KMS-11 (cell line): Measurements from ENCODE around the gene MED16.
"Not testable (repeated sequence)": the region's sequence is repeated elsewhere in the genome, so short reads cannot be mapped to it uniquely, and the experiment has no call there.

Source experiments
- H2AFZ ChIP-seq: fragments of 200-600 bp; sonication (generic); 2 replicates; pipeline ENCODE4 v1.6.1; 2016; ENCODE audit warnings: antibody characterized with exemption, mixed run types, low read depth
- H3K27ac ChIP-seq: fragments of 200-600 bp; sonication (generic); 2 replicates; pipeline ENCODE4 v1.6.1; 2016; ENCODE audit warnings: mild to moderate bottlenecking, mixed run types
- H3K27me3 ChIP-seq: fragments of 200-600 bp; sonication (generic); 2 replicates; pipeline ENCODE4 v1.6.1; 2017; ENCODE audit warnings: mild to moderate bottlenecking, low read depth, mixed run types, moderate library complexity; ENCODE audit not compliant: insufficient read depth
- H3K36me3 ChIP-seq: fragments of 200-600 bp; sonication (generic); 2 replicates; pipeline ENCODE4 v1.6.1; 2017; ENCODE audit warnings: mild to moderate bottlenecking, mixed run types; ENCODE audit not compliant: insufficient read depth
- H3K4me1 ChIP-seq: fragments of 200-600 bp; sonication (generic); 2 replicates; pipeline ENCODE4 v1.6.1; 2016; ENCODE audit warnings: mild to moderate bottlenecking, low read depth, mixed run types; ENCODE audit not compliant: poor library complexity, severe bottlenecking
- H3K4me2 ChIP-seq: fragments of 200-600 bp; sonication (generic); 2 replicates; pipeline ENCODE4 v1.7.0; 2016; ENCODE audit warnings: mild to moderate bottlenecking, mixed run types
- H3K4me3 ChIP-seq: fragments of 200-600 bp; sonication (generic); IDR thresholded peaks from 2 replicates; pipeline ENCODE4 v1.6.1; 2017; ENCODE audit warnings: low read depth, low read length, mixed read lengths; ENCODE audit not compliant: insufficient read depth
- H3K79me2 ChIP-seq: fragments of 200-600 bp; sonication (generic); 2 replicates; pipeline ENCODE4 v1.6.1; 2016; ENCODE audit warnings: low read depth, mixed run types; ENCODE audit not compliant: insufficient read depth
- H3K9ac ChIP-seq: fragments of 200-600 bp; sonication (generic); 2 replicates; pipeline ENCODE4 v1.6.1; 2016; ENCODE audit warnings: mild to moderate bottlenecking, mixed run types
- H4K20me1 ChIP-seq: fragments of 200-600 bp; sonication (generic); 2 replicates; pipeline ENCODE4 v1.6.1; 2016; ENCODE audit warnings: mild to moderate bottlenecking, mixed run types; ENCODE audit not compliant: insufficient read depth
- TF ChIP-seq, protein P1 (sequence below): fragments of 200-600 bp; sonication (generic); conservative IDR thresholded peaks from 2 replicates; pipeline ENCODE4 v1.6.1; 2017; ENCODE audit warnings: low read depth, mild to moderate bottlenecking, antibody characterized with exemption, low read length, moderate library complexity, mixed read lengths

Gene MED16

DNA sequence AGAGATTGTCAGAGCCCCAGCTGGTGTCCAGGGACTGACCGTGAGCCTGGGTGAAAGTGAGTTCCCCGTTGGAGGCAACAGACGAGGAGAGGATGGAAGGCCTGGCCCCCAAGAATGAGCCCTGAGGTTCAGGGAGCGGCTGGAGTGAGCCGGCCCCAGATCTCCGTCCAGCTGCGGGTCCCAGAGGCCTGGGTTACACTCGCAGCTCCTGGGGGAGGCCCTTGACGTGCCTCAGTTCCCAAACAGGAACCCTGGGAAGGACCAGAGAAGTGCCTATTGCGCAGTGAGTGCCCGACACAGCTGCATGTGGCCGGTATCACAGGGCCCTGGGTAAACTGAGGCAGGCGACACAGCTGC lies 42.0 kb downstream of the MED16 start:
- H3K79me2 ChIP-seq, result peaks cover 21% of the 10 kb centered on the region
- no peak overlapping the region for H2AFZ ChIP-seq
- peaks cover 8% of the 10 kb centered on the region; the same call in 1 of the 2 replicates for H3K27me3 ChIP-seq
- TF ChIP-seq, protein P1, sequence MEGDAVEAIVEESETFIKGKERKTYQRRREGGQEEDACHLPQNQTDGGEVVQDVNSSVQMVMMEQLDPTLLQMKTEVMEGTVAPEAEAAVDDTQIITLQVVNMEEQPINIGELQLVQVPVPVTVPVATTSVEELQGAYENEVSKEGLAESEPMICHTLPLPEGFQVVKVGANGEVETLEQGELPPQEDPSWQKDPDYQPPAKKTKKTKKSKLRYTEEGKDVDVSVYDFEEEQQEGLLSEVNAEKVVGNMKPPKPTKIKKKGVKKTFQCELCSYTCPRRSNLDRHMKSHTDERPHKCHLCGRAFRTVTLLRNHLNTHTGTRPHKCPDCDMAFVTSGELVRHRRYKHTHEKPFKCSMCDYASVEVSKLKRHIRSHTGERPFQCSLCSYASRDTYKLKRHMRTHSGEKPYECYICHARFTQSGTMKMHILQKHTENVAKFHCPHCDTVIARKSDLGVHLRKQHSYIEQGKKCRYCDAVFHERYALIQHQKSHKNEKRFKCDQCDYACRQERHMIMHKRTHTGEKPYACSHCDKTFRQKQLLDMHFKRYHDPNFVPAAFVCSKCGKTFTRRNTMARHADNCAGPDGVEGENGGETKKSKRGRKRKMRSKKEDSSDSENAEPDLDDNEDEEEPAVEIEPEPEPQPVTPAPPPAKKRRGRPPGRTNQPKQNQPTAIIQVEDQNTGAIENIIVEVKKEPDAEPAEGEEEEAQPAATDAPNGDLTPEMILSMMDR, result no peak
- H4K20me1 ChIP-seq, result no peaks in the 10 kb centered on the region
- H3K36me3 ChIP-seq, result no peaks in the 10 kb centered on the region
- H3K4me3 ChIP-seq, result no peak overlapping the region
- H3K4me1 ChIP-seq, result peaks cover 15% of the 10 kb centered on the region
- H3K9ac ChIP-seq, result no peak overlapping the region
- no peak overlapping the region for H3K4me2 ChIP-seq
- H3K27ac ChIP-seq, result no peak overlapping the region

DNA sequence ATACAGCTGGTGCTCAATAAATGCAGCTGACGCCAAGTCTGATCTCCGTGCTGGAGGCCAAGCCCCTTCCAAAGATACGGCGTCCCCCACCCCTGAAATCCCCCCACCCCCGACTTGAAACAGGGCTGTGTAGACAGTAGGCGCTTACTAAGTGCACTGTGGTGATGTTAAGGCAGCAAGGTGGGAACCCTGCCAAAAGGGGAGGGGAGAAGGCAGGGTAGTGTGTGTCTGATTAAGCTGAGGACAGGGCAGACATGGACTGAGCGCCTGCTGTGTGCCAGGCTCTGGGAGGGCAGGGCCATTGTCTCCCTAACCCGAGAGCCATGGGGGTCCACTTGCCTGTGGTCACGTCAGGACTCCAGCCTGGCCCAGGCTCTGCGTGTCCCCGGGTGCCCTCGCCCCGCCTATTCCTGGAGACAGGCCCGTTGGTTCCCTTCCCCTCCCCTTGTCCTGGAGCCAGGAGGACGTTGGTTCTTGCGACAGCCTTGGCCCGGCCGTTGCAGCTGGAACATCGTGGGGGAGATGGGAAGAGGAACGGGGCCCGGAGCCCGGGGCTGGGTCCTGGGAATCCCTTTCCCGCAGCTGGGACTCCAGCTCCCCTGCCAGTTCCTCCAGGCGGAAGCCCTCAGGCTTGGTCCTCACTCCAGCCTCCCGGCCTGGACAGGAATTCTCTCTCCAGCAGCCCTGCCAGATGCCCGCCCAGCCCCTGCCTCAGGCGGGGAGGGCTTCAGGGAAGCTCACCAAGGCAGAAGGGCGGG lies 42.6 kb downstream of the MED16 start:
- TF ChIP-seq, protein P1, result no peak
- no peaks in the 10 kb centered on the region for H3K36me3 ChIP-seq
- no peak overlapping the region for H3K4me3 ChIP-seq
- no peak overlapping the region for H3K27ac ChIP-seq
- no peak overlapping the region for H3K4me2 ChIP-seq
- H3K27me3 ChIP-seq, result peaks cover 8% of the 10 kb centered on the region; the same call in 1 of the 2 replicates
- peaks cover 15% of the 10 kb centered on the region for H3K4me1 ChIP-seq
- no peak overlapping the region for H2AFZ ChIP-seq
- H4K20me1 ChIP-seq, result no peaks in the 10 kb centered on the region
- no peak overlapping the region for H3K9ac ChIP-seq
- peaks cover 21% of the 10 kb centered on the region for H3K79me2 ChIP-seq

DNA sequence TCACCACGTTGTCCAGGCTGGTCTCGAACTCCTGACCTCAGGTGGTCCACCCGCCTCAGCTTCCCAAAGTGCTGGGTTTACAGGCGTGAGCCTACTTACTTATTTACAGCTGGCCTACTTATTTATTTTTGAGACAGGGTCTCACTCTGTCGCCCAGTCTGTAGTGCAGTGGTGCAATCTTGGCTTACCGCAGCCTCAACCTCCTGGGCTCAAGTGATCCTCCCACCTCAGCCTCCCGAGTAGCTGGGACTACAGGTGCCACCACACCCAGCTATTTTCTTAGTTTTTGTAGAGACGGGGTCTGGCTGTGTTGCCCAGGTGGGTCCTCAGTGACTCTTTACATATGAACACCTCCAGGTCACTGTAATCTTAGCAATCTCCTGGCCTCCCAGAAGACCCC lies 43.8 kb downstream of the MED16 start:
- H2AFZ ChIP-seq, H3K36me3 ChIP-seq, H3K4me2 ChIP-seq, H3K4me3 ChIP-seq, H3K27me3 ChIP-seq, H4K20me1 ChIP-seq, H3K27ac ChIP-seq, H3K9ac ChIP-seq: not testable (repeated sequence)
- peaks cover 21% of the 10 kb centered on the region for H3K79me2 ChIP-seq
- peaks cover 25% of the 10 kb centered on the region for H3K4me1 ChIP-seq

DNA sequence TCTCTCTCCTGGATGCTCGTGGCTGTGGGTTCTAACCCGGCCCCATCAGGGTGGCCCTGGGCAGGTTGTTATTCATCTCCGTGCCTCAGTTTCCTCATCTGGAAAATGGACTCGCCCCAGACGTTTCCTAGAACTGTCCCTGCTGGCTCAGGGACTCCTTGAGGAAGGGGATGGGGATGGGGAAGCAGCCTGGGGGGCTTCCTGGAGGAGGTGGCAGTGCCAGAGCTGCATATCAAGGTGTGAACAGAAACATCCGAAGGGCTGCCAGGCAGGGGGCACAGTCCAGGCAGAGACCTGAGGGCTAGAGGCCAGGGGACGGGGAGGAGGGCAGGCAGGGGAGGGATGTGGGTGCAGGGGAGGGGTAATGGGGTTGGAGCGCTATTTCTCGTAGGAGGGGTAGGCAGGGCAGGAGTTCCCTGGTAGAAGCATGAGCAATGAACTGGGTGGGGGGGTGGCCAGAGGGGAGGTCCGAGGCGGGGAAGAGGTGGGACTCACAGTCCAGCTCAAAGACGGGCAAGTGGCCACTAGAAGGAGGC lies 44.5 kb downstream of the MED16 start:
- Histone ChIP-seq H3K27ac (no peak overlapping the region), H4K20me1 (no peaks in the 10 kb centered on the region), H3K36me3 (no peaks in the 10 kb centered on the region), H3K27me3 (no peaks in the 10 kb centered on the region), H3K9ac (no peak overlapping the region), H3K79me2 (peaks cover 21% of the 10 kb centered on the region), H2AFZ (no peak overlapping the region), H3K4me3 (no peak overlapping the region), H3K4me1 (peaks cover 30% of the 10 kb centered on the region), H3K4me2 (peak overlapping the region; percentile 96; the same call in 1 of the 2 replicates)
- TF ChIP-seq, protein P1, result no peak
